SK-N-MC (cell line): Measurements from ENCODE around the gene ABHD15.

Experiments used
- EZH2 ChIP-seq: fragments of 200-600 bp; sonication (generic); IDR thresholded peaks from one replicate; pipeline ENCODE4 v1.6.1; 2017; ENCODE audit warnings: antibody characterized with exemption
- FOXP2 ChIP-seq: optimal IDR thresholded peaks from 2 replicates; pipeline ENCODE3; 2011; ENCODE audit warnings: mild to moderate bottlenecking, moderate library complexity; ENCODE audit not compliant: insufficient read depth; ENCODE audit errors: extremely low read length, control extremely low read depth
- POLR2AphosphoS5 ChIP-seq: IDR thresholded peaks from 2 replicates; pipeline ENCODE4 v1.6.1; 2012; ENCODE audit warnings: mild to moderate bottlenecking, low read depth, low read length, borderline replicate concordance

- TF ChIP-seq POLR2AphosphoS5 (no peak), EZH2 (no peak), FOXP2 (no peak)
These were observed 48.5 kb downstream of the ABHD15 start for GRCh38 chr17:29518359-29518758.
